AML-193 (cell line): ENCODE data around the gene CACNA2D2.

ENCODE experiments used
- DNase-seq, 2 experiments: peaks; one replicate each; lab custom pipeline; 2025; lab: John Stamatoyannopoulos, UW

Gene CACNA2D2

DNA sequence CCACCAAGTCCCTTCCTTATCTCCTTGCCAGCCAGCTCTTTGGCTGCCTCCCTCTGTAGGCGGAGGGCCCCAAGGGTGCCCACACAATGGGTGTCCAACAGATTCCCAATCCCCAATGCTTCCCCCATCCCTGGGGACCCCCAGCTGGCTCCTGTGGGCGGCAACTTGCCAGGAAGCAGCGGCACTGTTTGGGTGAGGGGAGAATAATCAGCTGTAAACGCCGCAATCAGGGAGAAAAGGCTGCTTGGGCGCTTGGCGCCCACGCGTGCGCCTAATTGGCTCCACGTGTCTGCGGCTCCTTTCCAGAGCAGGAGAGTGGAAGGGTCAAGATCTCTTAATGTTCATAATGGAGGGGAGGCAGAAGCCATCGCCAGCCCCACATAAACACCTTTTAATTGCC is 76.2 kb downstream of the CACNA2D2 start:
- DNase-seq, result no peak

DNA sequence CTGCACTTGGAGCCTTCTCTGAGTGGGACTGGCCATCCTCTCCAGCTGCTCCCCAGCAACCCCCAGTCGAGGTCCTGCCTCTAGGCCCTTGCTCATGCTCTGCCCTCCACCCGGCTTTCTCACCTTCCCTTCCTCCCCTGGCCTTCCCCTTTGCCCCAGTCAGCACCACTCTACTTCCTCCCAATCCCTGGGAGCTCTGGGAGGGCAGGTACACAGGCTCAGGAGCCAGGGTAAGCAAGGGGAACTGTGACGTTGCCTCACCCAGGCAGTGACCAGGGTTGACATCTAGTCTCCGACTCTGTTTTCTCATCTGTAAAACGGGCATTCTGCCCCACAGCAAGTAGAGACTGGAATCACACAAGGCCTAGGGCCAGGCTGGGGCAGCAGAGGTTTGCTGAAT is 77.5 kb downstream of the CACNA2D2 start:
- DNase-seq, result no peak

DNA sequence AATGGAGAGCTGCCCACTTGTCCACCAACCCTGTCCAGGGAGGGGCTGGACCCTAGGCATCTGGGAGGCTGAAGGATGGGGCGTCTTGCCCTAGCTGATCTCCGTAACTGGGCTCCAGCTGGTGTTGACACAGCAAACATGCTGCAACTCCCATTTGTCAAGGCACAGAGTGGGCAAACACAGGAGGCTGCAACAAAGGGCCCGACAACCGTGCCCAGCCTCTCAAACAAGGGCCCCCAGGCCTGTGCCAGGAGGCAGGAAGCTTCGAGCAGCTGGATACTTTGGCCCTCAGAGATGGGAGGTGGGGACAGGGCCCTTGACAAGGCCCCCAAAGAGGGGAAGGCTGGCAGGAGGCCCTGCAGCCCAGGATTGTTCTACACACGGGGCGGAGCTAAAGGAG is 79.9 kb downstream of the CACNA2D2 start:
- DNase-seq, result no peak

DNA sequence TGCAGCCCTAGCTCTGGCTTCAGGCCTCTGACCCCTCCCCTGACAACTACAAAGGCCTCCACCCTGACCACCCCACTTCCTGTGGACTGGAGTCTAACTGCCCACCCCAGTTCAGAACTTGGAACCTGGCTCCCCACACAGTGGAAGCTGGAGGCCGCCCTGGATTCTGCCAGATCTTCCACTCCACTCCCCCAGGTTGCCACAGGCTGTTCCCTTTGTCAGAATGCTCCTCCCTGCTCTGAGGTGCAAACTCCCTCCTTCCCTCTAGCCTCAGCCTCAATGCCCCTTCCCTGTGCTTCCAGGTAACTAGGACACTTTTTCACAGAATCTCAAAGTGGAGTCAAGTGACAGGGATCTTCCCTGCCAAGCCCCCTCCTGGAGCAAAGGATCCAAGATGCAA is 81.3 kb downstream of the CACNA2D2 start:
- no peak for DNase-seq

DNA sequence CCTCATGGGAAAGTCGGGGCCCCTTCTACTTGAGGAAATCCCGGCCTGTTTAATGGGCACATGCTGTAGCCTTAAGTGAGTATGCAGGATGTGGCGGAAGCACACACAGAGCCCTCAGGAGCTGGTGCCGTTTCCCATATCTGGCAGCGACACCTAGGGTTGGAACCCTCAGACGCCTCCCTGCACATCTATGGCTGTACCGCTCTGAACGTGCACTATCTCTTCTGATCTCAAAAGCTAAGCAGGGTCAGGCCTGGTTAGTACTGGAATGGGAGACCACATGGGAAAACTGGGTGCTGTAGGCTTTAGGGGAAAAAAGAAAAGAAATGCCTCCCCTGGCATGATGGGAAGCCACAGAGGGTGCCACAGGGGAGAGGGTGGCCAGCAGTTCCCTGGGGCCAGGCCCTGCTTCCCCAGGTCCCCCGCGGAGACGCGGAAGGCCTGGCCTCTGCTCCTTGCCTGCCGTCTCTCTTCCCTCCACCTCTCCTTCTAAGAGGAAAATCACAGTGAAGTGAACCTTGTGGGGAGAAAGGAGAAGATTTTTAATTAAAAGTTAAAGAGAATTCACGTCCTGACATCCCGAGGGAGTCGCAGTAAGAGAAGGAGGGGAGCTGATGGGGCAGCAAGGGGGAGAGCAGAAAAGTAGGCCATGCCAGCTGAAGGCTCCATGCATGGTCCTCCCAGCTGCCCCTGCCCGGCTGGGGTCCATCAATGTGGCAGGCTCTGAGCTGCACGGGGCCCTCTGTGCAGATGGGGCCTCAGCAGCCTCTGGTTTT is 83.7 kb downstream of the CACNA2D2 start:
- DNase-seq, result no peak

DNA sequence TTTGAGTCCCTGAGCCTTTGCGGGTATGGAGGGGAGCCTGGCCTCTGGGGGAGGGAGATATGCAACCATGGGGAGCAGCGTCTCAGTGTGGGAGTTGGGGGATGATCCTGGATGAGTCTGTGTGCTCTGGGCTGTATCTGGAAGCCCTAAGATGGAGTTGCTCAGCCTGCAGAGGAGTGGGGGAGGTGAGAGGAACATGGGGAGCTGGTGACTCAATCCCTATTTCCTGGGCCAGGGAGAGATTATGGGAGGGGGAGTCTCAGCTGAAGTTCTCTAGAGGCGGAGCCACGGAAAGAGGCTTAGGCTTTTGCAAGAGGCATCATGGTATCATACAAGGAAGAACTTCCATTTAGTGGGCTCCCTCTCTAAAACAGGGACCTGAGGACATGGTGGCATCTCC is 84.6 kb downstream of the CACNA2D2 start:
- no peak for DNase-seq

DNA sequence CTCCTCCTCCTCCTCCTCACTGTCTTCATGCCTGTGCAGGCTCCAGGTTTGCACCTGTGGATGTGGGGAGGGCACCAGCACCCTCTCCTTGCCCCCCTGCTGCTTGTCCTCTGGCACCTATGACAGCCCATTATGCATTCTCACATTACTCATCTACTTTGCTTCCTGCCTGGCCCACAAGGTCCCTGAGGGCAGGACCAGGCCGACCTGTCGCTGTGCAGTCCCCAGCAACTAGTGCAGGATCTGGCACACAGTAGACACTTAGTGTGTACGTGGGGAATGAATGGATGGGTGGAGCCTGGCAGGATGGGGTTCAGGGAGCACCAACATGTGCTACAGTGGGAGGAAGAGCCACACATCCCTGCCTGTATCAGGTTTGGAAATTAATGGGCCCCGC is 85.8 kb downstream of the CACNA2D2 start:
- DNase-seq, result no peak

DNA sequence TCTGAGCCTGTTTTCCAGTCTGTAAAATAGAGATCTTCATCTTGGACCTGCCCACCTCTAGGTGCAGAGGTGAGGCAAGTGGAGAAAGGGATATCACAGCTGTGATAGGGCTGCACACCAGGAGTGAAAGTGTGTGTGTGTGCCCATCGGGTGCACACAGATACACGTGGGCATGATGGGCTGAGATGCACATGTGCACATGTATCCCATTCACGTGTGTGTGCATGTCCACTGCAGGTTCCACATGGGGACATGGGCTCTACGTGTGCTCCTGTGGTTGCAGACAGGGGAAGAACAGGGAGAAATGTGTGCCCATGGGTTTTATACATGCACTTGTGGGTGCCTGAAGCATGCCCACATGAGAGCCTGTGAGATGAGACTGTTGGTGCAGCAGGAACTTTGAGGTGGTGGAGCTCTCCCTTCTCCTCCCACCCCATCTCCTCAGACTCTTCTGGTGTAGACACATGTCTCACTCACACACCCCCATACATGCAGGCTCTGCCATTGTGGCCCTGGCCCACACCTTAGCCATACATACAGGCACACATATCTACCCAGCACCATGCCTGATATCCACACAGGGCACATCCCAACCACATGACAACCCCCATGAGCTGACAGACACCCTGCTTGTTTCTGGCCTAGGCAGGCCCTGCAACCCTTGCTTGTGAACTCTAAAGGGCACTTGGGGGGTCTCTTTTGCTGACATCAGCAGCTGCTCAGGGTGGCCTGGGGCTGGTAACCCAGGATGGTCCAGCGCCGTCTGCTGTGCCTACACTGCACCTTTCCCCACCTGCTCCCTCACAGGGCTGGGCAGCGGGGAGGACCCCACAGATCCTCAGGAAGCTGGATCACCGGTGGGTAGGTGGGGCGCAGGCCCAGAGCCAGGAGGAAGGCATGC is 86.4 kb downstream of the CACNA2D2 start:
- no peak for DNase-seq

DNA sequence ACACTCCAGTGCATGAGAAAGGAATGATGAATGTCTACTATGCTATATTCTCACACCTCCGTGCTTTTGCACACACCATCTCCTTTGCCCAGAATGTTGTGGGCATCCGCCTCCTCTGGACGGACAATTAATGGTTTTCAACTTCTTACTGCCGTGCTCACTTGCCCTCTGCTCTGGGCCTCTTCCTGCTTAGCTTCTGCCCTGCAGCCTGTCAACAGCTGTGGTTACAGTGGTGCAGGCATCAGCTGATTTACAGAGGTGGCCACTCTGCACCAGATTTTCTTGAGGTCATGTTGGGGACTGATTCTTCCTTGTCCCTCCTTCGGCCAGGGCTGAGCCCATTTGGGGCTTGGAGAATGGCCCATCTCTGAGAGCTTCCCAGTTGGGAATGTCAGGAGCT is 87.6 kb downstream of the CACNA2D2 start:
- DNase-seq, result no peak

DNA sequence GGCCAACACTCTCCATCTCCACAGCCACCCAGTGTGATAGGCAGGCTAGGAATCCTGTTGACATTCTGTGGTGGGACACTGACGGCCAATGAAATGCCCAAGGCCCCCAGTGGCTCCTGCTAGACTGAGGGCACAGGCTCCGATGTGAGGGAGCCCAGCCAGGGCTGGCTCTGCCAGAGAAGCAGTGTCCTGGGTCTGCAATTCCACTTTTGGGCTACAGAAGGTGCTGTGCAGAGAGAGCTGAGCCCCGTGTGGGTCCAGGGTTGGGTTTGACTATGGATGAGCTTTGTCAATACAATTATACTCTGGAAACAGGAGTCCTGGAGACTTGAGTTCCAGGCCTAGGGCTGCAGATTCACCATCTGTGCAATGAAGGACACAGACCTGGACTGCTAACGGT is 88.4 kb downstream of the CACNA2D2 start:
- DNase-seq, result no peak

DNA sequence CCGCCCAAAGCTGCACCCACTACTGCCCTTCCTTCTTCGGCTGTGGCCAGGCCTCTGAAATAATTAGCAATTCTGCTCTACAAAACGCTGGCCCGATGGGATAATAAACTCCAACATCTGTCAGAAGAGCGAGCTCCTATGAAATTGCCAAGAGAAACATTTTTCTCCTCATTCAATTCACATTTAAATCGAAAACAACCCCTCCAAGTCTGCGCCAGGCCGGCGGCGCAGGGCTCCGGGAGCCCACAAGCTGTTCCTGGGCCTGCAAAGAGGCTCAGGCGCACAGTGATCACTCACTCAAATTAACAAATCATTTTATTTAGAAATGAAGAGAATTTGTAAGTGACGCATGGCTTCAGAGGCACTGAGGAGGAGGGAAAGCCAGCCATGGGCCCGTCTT is 88.8 kb downstream of the CACNA2D2 start:
- no peak for DNase-seq

DNA sequence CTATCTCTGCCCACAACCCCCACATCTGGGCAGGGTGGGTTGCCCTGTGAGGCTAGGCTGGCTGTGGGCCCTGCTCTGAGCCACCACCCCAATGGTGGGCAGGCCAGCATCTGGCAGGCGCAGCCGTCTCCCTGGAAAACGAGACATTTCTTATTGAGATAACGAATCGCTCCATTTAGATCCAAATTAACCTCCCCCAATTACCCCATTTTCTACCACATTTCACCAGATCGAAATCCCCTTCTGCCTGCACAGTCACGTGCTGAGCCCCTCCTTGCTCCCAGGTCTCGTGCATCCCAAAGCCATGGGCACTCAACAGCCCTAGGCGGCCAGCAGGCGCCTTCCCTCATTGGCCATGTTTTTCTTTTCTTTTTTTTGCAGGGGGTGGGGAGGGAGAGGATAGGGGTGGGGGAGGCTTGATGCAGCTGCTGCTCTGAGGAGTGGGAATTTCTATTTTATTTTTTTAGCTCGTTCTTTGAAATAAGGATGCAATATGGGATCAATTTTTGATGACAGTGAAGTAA is 91.1 kb downstream of the CACNA2D2 start:
- no peak for DNase-seq

DNA sequence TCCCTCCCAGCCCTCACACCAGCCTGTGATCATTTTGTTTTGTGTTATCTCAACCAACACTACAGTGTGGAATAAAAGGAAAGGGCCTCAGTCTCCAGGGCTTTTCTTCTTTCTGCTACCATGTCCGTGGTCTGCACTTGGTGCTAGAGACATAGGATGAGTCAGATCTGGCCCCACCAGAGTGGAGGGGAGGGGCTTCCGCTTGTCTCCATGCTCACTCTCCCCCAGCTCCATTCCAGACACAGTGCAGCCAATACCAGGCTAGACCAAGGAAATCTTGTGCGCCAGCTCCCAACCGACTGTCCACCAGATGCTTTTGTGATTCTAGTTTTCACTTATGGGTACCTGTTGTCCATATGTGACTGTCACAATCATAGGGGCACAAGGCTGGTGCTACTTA is 92.2 kb downstream of the CACNA2D2 start:
- DNase-seq, result no peak

DNA sequence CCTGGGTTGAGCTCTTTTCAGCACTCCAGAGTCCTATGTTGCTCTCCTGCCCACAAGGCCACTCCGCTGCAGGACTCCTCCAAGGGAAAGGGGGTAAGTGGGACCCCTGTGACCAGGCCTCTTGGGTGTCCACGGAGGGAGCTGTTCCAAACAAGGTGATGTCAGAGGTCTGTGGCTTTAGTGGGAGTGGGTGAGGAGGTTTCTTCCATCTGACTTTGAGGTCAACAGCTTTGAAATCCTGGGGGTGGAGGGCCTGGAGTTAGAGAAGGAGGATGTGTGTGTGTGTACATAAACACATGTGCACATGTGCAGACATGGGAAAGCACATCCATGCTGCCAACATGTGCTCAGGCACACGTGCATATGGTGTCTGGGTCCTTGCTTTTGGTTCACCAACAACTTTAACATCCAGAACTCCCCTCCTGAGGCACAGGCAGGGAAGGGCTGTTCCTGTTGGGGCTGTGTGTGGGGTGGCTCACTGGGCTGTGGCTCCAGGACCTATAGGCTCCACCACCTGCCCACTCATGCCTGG is 92.8 kb downstream of the CACNA2D2 start:
- DNase-seq, result no peak

DNA sequence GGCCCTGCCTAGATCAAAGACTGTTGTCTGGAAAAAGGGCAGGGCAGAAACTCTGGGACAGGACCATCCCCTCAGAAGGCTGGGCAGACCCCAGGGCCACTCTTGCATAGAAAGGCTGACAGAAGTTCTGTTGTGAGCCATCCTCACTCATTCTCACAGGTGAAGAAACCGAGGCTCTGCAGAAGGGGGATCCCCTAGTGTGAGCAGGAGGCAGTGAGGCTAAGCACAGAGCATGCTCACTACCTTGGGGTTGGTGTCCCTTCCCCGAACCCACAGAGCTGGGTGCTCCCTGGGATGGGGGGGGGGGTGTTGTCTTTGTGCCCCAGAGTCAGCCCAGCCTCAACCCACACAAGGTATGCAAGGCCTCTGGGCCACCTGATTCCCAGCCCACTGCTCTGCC is 93.2 kb downstream of the CACNA2D2 start:
- no peak for DNase-seq

DNA sequence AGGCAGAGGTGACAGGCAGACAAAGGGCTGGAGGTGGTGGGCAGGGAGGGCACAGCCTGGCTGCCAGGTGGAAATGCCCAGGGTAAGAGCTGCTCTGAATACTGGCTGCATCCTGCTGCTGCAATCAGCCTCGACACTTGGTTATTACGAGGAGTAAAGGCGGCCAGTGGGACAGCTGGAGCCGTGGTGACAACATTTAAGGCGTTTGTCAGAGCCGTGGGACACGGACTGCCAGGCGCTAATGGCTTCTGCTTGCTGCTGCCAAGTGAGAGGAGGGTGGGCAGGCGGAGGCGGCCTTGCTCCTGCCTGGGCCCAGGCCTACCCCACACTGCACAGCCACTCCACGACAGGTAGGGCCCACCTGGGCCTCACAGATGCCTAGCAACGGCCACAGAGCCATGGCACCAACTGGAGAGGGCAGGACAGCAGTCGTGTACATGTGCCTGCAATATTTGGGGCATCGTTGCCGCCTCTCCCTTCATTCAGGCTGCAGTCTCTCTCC is 94.9 kb downstream of the CACNA2D2 start:
- DNase-seq, result no peak

DNA sequence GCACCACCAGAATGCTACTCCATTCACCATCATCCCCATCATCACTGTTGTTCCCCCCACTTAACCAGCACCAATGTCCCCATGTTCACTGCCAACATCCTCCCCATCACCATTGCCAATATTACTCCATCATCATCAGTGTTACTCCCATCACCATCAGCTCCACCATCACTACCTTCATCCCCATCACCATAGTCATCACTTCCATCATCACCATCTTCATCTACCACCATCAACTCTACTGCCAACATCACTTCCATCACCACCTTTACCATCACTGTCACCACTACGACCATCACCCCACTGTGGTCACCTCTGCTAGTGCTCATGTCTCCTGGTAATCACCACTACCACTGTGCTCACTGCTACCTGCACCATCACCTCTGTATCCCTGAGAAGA is 96.9 kb downstream of the CACNA2D2 start:
- DNase-seq, result no peak

DNA sequence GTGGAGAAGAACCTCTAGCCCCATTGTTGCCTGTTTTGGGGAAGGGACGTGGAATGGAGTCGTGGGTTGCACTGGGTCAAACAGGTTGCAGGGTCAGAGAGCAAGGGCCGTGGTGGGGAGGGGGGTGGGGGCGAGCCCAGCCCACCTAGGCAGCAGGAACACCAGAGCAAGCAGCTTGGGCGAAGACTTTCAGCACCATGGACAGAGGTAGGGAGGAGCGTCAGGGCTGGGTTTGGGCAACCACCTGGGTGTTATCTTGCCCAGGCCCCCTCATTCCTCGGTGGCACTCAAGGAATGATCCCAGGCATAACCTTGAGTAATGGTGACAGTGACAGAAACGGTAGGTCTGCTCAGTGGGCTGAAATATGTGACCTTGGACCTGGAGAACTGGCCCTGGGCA is 98.2 kb downstream of the CACNA2D2 start:
- DNase-seq, result peak in 1 of 2 experiments; percentile 39

DNA sequence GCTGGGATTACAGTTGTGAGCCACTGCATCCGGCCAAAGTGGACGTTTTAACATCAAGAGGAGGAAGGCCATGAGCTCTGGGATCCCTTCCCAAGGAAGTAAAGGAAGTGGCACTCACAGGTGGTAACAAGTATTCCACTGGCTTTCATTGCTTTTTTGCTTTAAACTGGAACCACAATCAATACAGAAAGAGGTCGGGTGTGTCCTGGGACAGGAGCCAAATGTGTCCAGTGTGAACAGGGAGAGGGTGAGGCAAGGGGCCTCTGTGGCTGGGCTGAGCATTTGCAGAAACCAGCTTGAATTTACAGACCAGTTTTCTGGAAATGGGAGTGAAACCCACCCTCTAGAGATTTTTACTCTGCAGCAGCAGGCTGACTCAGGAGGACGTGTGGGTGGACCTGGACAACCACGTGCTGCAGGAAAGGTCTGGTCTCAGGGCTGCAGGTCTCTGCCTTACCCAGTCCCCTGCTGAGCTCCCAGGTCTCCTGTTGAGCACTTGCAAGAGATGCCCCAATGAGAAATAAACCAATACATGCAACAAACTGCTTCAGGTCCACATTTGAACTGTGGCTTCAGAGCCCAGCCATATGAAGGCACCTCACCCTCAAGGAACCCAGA is 101.3 kb downstream of the CACNA2D2 start:
- DNase-seq, result no peak

DNA sequence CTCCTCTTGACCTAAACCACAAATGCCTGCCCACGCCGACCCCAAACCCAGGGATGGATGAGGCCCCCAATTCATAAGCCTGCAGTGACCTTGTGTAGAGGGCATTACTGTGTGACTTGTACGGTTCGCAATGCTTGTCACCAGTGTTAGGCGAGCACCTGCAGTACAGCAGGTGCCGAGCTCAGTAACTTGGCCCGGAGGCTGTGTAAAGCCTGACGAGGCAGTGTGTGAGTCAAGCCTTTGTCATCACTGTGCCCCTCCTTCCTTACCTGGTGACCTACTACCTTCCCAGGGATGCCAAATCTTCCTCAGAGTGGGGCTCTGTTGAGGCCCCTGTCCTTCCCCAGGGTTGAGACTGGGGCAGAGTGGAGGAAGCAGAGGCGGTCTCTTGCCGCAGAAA is 106.9 kb downstream of the CACNA2D2 start:
- no peak for DNase-seq

DNA sequence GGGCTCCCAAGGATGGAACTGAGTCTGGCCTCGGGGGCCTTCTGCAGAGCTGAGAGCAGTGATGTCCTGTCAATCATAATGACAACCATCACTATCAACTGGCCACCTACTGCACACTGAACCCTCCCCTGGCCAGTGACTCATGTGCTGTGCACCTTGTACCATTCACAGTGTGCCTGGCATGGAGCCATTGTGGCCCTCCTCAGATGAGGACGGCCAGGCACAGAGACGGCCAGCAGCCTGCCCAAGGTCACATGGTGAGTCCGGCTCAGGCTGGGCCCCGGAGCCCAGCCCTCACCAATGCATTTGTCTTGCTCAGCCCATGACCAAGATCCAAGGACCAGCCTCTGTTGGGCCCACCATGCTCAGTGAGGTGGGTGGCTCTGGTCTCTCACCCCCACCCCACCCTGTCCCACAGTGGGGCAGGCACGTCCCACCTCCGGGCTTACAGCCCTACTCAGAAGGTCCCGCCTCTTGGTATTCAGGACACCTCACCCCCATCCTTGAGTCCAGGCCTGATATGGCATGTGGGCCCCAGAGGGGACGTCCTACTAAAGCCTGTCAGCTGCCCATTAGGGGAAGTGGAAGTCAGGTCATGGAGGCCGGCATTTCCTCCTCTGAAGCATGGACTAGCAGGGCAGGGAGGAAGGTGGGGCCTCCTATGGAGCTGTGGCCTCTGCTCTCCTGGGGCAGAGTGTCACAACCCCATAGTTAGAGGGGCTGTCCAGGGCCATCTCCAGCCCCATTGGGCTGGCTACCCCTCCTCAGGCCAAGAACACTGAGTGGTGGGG is 108.2 kb downstream of the CACNA2D2 start:
- peak; percentile 17 to 28 for DNase-seq
